HepG2 (cell line): ENCODE measurements around the gene POLD3. TPM values are rescaled to one million over a fixed set of nuclear protein-coding genes. Genes with fewer than 3 reads are reported as not detected.

Experiments
- ATAC-seq: fragments of 200-7000 bp; cut with Tn5 transposase; 3 replicates; pipeline ENCODE4 v1.9.1; 2020; ENCODE audit warnings: mild to moderate bottlenecking, moderate library complexity
- BruUV-seq: library from RNA; stranded (reverse); fragments of 400-500 nt; replicated peaks from 2 replicates; lab custom pipeline; 2021; lab: Mats Ljungman, UMichigan
- CTCF ChIA-PET: fragments of 300-600 bp; formaldehyde crosslinking; extraction: SDS; loops from one replicate; lab custom pipeline; 2021; ENCODE audit warnings: low total read pairs, inconsistent platforms, low intra/inter-chr PET ratio; lab: Yijun Ruan, JAX
- POLR2A ChIA-PET: fragments of 350-600 bp; sonication (Branson Sonifier 250); formaldehyde crosslinking; loops from one replicate; lab custom pipeline; 2020; ENCODE audit warnings: antibody characterized with exemption, inconsistent platforms; lab: Yijun Ruan, JAX
- DNase-seq: peaks from one replicate; pipeline ENCODE4 v3.0.0-alpha.2; 2015; ENCODE audit warnings: low spot score
- FAIRE-seq: peaks from 3 replicates; lab custom pipeline; 2011; peaks lifted over from hg19 to GRCh38; lab: Jason Lieb, UNC
- H2AFZ ChIP-seq: one replicate; pipeline ENCODE4 v1.6.1; 2011; ENCODE audit warnings: low read length, inconsistent platforms
- H3K27ac ChIP-seq: fragments of 300-600 bp; 3 replicates; pipeline ENCODE4 v1.8.0; 2011; ENCODE audit warnings: mixed run types, mild to moderate bottlenecking, mixed read lengths, low read length, inconsistent platforms; ENCODE audit not compliant: insufficient read depth; ENCODE audit errors: extremely low read length
- H3K27me3 ChIP-seq, 2 experiments: fragments of 200-600 bp in 1 of 2; 2 replicates in 1 of 2; 3 replicates in 1 of 2; pipeline versions ENCODE4 v1.6.0 to v1.8.0; 2011; ENCODE audit warnings: low read length in 2 of 2, mild to moderate bottlenecking in 2 of 2, moderate library complexity in 2 of 2, inconsistent platforms in 1 of 2; ENCODE audit not compliant: insufficient read depth in 2 of 2, control insufficient read depth in 1 of 2
- H3K36me3 ChIP-seq, 2 experiments: fragments of 200-600 bp in 1 of 2; replicated peaks in 1 of 2; 2 replicates in 1 of 2; 3 replicates in 1 of 2; pipeline versions ENCODE4 v1.5.1 to v1.8.0; 2011; ENCODE audit warnings: low read length in 2 of 2, inconsistent platforms in 1 of 2; ENCODE audit not compliant: insufficient read depth in 2 of 2, control insufficient read depth in 1 of 2
- H3K4me1 ChIP-seq: 2 replicates; pipeline ENCODE4 v1.5.1; 2012; ENCODE audit warnings: low read length, inconsistent platforms; ENCODE audit not compliant: insufficient read depth
- H3K4me2 ChIP-seq: 2 replicates; pipeline ENCODE4 v1.6.0; 2011; ENCODE audit warnings: low read depth, low read length, inconsistent platforms
- H3K4me3 ChIP-seq, 3 experiments: fragments of 200-600 bp in 1 of 3; sonication (generic), shearing (Covaris generic) in 1 of 3; replicated peaks in 1 of 3; 2 replicates each; pipeline ENCODE4 v1.5.1; 2011 to 2016; ENCODE audit warnings: low read length in 3 of 3, inconsistent platforms in 2 of 3, low read depth in 2 of 3, mild to moderate bottlenecking in 2 of 3, control low read depth in 1 of 3, mixed read lengths in 1 of 3; ENCODE audit not compliant: insufficient read depth in 1 of 3
- H3K79me2 ChIP-seq: one replicate; pipeline ENCODE4 v1.6.1; 2011; ENCODE audit warnings: low read length, inconsistent platforms; ENCODE audit not compliant: insufficient read depth
- H3K9ac ChIP-seq: 2 replicates; pipeline ENCODE4 v1.6.0; 2011; ENCODE audit warnings: mild to moderate bottlenecking, low read depth, low read length, inconsistent platforms; ENCODE audit not compliant: insufficient read depth
- H3K9me3 ChIP-seq: 2 replicates; pipeline ENCODE4 v1.5.1; 2012; ENCODE audit warnings: mild to moderate bottlenecking, low read length
- H4K20me1 ChIP-seq: 2 replicates; pipeline ENCODE4 v1.6.0; 2011; ENCODE audit warnings: inconsistent platforms, mild to moderate bottlenecking, low read length, moderate library complexity; ENCODE audit not compliant: insufficient read depth
- EP300 ChIP-seq, 3 experiments: sonication (generic) in 1 of 3; formaldehyde crosslinking in 1 of 3; IDR thresholded peaks; 2 replicates each; pipeline versions ENCODE4 v1.5.1 to v1.6.1; 2011 to 2020; ENCODE audit warnings: low read depth in 2 of 3, low read length in 2 of 3, borderline replicate concordance in 1 of 3, improper control_type of control experiment in 1 of 3, mild to moderate bottlenecking in 1 of 3, missing genetic modification reagents in 1 of 3, moderate library complexity in 1 of 3
- KAT2B ChIP-seq: fragments of 150-350 bp; IDR thresholded peaks from 2 replicates; pipeline ENCODE4 v1.6.1; 2014; ENCODE audit warnings: low read depth, low read length, borderline replicate concordance
- RARG ChIP-seq: sonication (generic); formaldehyde crosslinking; IDR thresholded peaks from 2 replicates; pipeline ENCODE4 v1.4.0; 2020; ENCODE audit warnings: low read depth, mild to moderate bottlenecking, missing genetic modification reagents
- ZNF44 ChIP-seq: sonication (generic); formaldehyde crosslinking; IDR thresholded peaks from 2 replicates; pipeline ENCODE4 v1.5.1; 2020; ENCODE audit warnings: mild to moderate bottlenecking, missing genetic modification reagents
- ZNF564 ChIP-seq: sonication (generic); formaldehyde crosslinking; IDR thresholded peaks from 2 replicates; pipeline ENCODE4 v1.8.1; 2023; ENCODE audit warnings: mild to moderate bottlenecking, missing genetic modification reagents
- WGBS: methylation state at CpG from one replicate; pipeline ENCODE4 v1.1.6; 2017; ENCODE audit warnings: low lambda C conversion rate; 5-methylcytosine and 5-hydroxymethylcytosine counted together
- in situ Hi-C: cut with HindIII; loops from 2 replicates; pipeline ENCODE4 v1.10.0; 2017; ENCODE audit warnings: low pct_unique_long_range_greater_than_20kb; ENCODE audit not compliant: extremely low pct_ligation_motif_present
- intact Hi-C: fragments of 100-400 bp; cut with micrococcal nuclease; formaldehyde crosslinking; loops from one replicate; pipeline ENCODE4 v1.10.0; 2022; ENCODE audit not compliant: unreplicated experiment
- polyA plus RNA-seq, 8 experiments: library from polyadenylated mRNA; depleted of rRNA in 3 of 8; stranded (reverse) in 7 of 8; unstranded in 1 of 8; fragments of >200 nt; fragmentation: Illumina TruSeq in 4 of 8; extraction: Trizol in 4 of 8; gene quantifications; 2 replicates each; pipeline versions ENCODE4 v1.2.1 to v1.2.3, GENCODE V29; 2011 to 2016; ENCODE audit warnings: low read depth in 4 of 8, missing spikeins in 1 of 8, mixed read lengths in 1 of 8; ENCODE audit not compliant: insufficient read depth in 1 of 8
- total RNA-seq, 5 experiments: library from RNA; depleted of rRNA; stranded (reverse); fragments of >200 nt; fragmentation: Illumina TruSeq; extraction: Trizol; gene quantifications; 2 replicates each; pipeline ENCODE4 v1.2.3, GENCODE V29; 2016; ENCODE audit warnings: low read depth in 1 of 5
- TF ChIP-seq, protein P1 (sequence below): fragments of 450-650 bp; IDR thresholded peaks from 2 replicates; pipeline ENCODE4 v1.6.1; 2017; ENCODE audit warnings: mild to moderate bottlenecking
- TF ChIP-seq, protein P2 (sequence below): sonication (generic); formaldehyde crosslinking; IDR thresholded peaks from 2 replicates; pipeline ENCODE4 v1.5.1; 2020; ENCODE audit warnings: mild to moderate bottlenecking, missing genetic modification reagents, borderline replicate concordance
- TF ChIP-seq, protein P3 (sequence below): IDR thresholded peaks from 2 replicates; pipeline ENCODE4 v1.6.1; 2016; ENCODE audit warnings: missing compliant biosample characterization, missing genetic modification reagents, borderline replicate concordance

POLD3 gene
- total and polyA plus RNA-seq, 2 of the 13 experiments (the other 11 are each of a cell fraction or from before 2014, with no cell fraction given): 6.3 to 18.9 TPM

DNA sequence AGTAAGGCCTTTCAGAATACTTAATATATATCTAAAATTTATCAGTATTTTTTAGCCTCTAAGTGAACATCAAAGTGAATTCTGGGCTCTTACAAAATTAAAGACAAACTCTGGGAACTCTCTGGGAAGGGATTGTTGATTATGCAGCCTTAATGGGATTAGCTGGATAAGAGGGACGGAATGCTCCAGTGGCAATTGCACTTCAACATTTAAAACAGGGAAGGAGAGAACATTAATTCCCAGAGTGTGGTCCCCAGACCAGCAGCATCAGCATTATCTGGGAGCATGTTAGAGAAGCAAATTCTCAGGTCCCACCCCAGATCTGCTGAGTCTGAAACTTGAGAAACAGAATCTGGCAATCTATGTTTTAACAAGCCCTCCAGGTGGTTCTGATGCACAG is 46.5 kb downstream of the POLD3 start:
- DNase-seq: no peak
- TF ChIP-seq ZNF564 (CRISPR knock-in tag) (no peak), KAT2B (no peak), EP300 (IDR thresholded peaks at IDR 0.05; ENCODE audit: low read depth in 2 of 2, low read length in 2 of 2) (no peak), EP300 (CRISPR knock-in tag; IDR thresholded peaks at IDR 0.05; ENCODE audit: borderline replicate concordance) (no peak), RARG (CRISPR knock-in tag) (no peak)
- ChIA-PET POLR2A (no interaction called here), CTCF (no interaction called here)
- no peak for FAIRE-seq
- no peak overlapping the region for H2AFZ ChIP-seq
- WGBS: 94% methylated on average over 1 of the region's 1 CpG
- no peak overlapping the region for H3K4me3 ChIP-seq
- in situ Hi-C loops: no loop called here
- H3K4me2 ChIP-seq: no peak overlapping the region
- H3K79me2 ChIP-seq: no peaks in the 10 kb centered on the region
- intact Hi-C loops: no loop called here
- ATAC-seq: no peak
- BruUV-seq: no TSS peak
- H4K20me1 ChIP-seq: no peaks in the 10 kb centered on the region
- peaks cover 11 to 30% of the 10 kb centered on the region in 2 experiments for H3K36me3 ChIP-seq
- no peaks in the 10 kb centered on the region for H3K9me3 ChIP-seq
- no peak overlapping the region for H3K27ac ChIP-seq
- no peaks in the 10 kb centered on the region for H3K4me1 ChIP-seq
- H3K27me3 ChIP-seq: no peaks in the 10 kb centered on the region
- H3K9ac ChIP-seq: no peak overlapping the region

DNA sequence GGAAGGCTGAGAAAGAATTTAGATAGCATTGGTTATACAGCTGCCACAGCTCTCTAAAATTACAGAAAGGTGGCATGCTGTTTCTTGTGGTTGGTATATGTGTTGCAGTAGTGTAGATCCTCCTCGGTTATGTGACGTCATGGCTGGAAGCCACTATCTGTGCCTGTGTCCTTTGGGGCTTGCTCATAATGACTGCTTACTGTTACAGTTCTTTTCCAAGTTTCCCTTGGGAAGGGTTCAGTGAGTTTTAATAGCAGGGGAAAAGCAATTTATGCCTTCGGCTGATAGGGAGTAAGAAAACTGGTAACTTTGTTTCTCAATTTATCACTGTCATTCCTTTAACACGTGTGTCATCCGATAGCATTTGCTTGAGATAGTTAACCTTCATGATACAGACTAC is 47.2 kb downstream of the POLD3 start:
- Histone ChIP-seq H3K27ac (no peak overlapping the region), H3K9ac (no peak overlapping the region), H3K27me3 (no peaks in the 10 kb centered on the region), H3K9me3 (no peaks in the 10 kb centered on the region), H3K4me2 (no peak overlapping the region), H3K4me3 (no peak overlapping the region), H4K20me1 (no peaks in the 10 kb centered on the region), H3K36me3 (peaks cover 9 to 30% of the 10 kb centered on the region in 2 experiments), H2AFZ (no peak overlapping the region), H3K4me1 (no peaks in the 10 kb centered on the region), H3K79me2 (no peaks in the 10 kb centered on the region)
- ATAC-seq (no peak), DNase-seq (no peak), FAIRE-seq (no peak)
- in situ Hi-C loops: no loop called here
- ChIA-PET POLR2A (no interaction called here), CTCF (no interaction called here)
- BruUV-seq: no TSS peak
- 97% methylated on average over 5 of the region's 5 CpGs for WGBS
- intact Hi-C loops: no loop called here
- TF ChIP-seq, protein P1, sequence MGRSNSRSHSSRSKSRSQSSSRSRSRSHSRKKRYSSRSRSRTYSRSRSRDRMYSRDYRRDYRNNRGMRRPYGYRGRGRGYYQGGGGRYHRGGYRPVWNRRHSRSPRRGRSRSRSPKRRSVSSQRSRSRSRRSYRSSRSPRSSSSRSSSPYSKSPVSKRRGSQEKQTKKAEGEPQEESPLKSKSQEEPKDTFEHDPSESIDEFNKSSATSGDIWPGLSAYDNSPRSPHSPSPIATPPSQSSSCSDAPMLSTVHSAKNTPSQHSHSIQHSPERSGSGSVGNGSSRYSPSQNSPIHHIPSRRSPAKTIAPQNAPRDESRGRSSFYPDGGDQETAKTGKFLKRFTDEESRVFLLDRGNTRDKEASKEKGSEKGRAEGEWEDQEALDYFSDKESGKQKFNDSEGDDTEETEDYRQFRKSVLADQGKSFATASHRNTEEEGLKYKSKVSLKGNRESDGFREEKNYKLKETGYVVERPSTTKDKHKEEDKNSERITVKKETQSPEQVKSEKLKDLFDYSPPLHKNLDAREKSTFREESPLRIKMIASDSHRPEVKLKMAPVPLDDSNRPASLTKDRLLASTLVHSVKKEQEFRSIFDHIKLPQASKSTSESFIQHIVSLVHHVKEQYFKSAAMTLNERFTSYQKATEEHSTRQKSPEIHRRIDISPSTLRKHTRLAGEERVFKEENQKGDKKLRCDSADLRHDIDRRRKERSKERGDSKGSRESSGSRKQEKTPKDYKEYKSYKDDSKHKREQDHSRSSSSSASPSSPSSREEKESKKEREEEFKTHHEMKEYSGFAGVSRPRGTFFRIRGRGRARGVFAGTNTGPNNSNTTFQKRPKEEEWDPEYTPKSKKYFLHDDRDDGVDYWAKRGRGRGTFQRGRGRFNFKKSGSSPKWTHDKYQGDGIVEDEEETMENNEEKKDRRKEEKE: no peak
- TF ChIP-seq ZNF44: no peak
- TF ChIP-seq, protein P2, sequence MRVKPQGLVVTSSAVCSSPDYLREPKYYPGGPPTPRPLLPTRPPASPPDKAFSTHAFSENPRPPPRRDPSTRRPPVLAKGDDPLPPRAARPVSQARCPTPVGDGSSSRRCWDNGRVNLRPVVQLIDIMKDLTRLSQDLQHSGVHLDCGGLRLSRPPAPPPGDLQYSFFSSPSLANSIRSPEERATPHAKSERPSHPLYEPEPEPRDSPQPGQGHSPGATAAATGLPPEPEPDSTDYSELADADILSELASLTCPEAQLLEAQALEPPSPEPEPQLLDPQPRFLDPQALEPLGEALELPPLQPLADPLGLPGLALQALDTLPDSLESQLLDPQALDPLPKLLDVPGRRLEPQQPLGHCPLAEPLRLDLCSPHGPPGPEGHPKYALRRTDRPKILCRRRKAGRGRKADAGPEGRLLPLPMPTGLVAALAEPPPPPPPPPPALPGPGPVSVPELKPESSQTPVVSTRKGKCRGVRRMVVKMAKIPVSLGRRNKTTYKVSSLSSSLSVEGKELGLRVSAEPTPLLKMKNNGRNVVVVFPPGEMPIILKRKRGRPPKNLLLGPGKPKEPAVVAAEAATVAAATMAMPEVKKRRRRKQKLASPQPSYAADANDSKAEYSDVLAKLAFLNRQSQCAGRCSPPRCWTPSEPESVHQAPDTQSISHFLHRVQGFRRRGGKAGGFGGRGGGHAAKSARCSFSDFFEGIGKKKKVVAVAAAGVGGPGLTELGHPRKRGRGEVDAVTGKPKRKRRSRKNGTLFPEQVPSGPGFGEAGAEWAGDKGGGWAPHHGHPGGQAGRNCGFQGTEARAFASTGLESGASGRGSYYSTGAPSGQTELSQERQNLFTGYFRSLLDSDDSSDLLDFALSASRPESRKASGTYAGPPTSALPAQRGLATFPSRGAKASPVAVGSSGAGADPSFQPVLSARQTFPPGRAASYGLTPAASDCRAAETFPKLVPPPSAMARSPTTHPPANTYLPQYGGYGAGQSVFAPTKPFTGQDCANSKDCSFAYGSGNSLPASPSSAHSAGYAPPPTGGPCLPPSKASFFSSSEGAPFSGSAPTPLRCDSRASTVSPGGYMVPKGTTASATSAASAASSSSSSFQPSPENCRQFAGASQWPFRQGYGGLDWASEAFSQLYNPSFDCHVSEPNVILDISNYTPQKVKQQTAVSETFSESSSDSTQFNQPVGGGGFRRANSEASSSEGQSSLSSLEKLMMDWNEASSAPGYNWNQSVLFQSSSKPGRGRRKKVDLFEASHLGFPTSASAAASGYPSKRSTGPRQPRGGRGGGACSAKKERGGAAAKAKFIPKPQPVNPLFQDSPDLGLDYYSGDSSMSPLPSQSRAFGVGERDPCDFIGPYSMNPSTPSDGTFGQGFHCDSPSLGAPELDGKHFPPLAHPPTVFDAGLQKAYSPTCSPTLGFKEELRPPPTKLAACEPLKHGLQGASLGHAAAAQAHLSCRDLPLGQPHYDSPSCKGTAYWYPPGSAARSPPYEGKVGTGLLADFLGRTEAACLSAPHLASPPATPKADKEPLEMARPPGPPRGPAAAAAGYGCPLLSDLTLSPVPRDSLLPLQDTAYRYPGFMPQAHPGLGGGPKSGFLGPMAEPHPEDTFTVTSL (CRISPR knock-in tag): no peak
- TF ChIP-seq, protein P3, sequence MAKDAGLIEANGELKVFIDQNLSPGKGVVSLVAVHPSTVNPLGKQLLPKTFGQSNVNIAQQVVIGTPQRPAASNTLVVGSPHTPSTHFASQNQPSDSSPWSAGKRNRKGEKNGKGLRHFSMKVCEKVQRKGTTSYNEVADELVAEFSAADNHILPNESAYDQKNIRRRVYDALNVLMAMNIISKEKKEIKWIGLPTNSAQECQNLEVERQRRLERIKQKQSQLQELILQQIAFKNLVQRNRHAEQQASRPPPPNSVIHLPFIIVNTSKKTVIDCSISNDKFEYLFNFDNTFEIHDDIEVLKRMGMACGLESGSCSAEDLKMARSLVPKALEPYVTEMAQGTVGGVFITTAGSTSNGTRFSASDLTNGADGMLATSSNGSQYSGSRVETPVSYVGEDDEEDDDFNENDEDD (CRISPR knock-in tag): no peak
